Keratinocyte (primary cell): ENCODE measurements around the gene SLC9A3.

Experiments used
- EZH2 ChIP-seq: IDR thresholded peaks from one replicate; pipeline ENCODE4 v1.6.1; 2012; ENCODE audit warnings: inconsistent platforms, mild to moderate bottlenecking, low read length, moderate library complexity
- TF ChIP-seq, protein P1 (sequence below), 3 experiments: IDR thresholded peaks in 1 of 3; conservative IDR thresholded peaks in 1 of 3; optimal IDR thresholded peaks in 1 of 3; 2 replicates in 2 of 3; 3 replicates in 1 of 3; pipeline versions ENCODE3 to v1.5.1; 2011; ENCODE audit warnings: low read length in 3 of 3, mild to moderate bottlenecking in 3 of 3, moderate library complexity in 2 of 3, control low read depth in 1 of 3, inconsistent platforms in 1 of 3; ENCODE audit not compliant: insufficient read depth in 2 of 3; ENCODE audit errors: extremely low read depth in 1 of 3

DNA sequence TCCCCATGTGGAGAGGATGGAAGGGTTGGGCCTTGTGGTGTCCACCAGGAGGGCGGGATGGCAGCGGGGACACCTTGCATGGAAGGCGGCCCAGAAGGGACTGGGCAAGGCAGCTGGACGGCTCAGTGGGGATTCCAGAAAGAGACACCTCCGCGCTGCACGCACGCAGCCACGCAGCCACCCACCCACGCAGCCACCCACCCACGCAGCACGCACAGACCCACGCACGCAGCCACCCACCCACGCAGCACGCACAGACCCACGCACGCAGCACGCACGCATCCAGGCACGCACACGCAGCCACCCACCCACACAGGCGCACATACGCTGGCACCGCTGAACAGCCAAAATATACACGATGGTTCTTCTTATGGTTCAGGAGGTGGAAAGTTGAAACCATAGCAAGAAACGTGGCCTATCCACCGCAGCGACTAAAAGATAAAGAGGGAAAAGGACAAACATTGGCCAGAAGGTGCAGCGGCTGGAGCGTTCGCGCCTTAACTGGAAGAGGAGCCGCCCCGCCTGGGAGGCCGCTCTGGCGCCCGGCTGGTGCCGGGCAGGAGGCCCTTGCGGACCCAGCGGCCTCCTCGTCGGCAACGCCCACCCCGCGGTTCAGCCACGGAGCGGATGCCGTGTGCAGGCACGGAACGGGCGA, 103.5 kb downstream of the SLC9A3 start:
- TF ChIP-seq, protein P1, sequence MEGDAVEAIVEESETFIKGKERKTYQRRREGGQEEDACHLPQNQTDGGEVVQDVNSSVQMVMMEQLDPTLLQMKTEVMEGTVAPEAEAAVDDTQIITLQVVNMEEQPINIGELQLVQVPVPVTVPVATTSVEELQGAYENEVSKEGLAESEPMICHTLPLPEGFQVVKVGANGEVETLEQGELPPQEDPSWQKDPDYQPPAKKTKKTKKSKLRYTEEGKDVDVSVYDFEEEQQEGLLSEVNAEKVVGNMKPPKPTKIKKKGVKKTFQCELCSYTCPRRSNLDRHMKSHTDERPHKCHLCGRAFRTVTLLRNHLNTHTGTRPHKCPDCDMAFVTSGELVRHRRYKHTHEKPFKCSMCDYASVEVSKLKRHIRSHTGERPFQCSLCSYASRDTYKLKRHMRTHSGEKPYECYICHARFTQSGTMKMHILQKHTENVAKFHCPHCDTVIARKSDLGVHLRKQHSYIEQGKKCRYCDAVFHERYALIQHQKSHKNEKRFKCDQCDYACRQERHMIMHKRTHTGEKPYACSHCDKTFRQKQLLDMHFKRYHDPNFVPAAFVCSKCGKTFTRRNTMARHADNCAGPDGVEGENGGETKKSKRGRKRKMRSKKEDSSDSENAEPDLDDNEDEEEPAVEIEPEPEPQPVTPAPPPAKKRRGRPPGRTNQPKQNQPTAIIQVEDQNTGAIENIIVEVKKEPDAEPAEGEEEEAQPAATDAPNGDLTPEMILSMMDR (optimal IDR thresholded peaks at IDR 0.05 in 1 of 3, IDR thresholded peaks at IDR 0.05 in 1 of 3, conservative IDR thresholded peaks at IDR 0.05 in 1 of 3; ENCODE audit: extremely low read depth in 1 of 3, insufficient read depth in 2 of 3, low read length in 3 of 3): no peak
- TF ChIP-seq EZH2: no peak
